GM21360 (cell line): ENCODE data around the gene SPIRE2.

Experiments used
- ATAC-seq: cut with Tn5 transposase; IDR thresholded peaks from one replicate; pipeline ENCODE4 v1.9.1; 2021; ENCODE audit warnings: mild to moderate bottlenecking, moderate library complexity; ENCODE audit not compliant: unreplicated experiment

Gene SPIRE2

DNA sequence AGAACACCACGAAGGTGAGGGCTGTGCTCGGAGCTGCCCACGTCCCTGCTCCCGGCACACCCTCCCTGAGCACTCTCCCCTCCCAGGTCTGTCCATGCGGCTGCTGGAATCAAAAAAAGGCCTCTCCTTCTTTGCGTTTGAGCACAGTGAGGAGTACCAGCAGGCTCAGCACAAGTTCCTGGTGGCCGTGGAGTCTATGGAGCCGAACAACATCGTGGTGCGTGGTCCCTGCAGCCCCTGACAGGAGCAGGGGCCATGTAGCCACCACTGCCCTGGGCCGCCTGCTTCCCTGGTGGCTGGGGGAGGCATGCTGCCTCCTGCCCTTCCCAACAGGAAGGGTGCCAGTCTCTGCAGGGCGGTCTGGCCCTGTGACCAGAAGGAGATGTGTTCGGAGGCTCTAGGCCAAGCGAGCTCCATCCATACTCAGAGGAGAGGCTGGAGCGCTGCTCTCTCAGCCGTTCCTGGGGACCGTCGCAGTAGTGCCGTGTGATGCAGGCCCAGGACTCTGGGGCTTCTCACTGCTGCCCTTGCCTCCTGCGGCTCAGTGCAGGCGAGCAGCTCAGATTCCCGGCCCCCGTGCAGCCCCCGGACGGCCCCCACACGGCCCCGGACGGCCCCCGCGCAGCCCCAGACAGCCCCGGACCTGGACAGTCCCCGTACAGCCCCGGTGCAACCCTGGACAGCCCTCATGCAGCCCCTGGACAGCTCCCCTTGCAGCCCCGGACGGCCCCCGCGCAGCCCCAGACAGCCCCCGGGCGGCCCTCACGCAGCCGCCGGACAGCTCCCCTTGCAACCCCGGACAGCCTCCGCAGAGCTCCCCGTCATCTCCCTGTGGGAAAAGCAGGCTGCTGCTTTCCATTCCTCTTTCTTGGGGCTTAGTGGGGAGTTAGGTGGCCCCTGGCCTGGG, 65.6 kb downstream of the SPIRE2 start:
- no peak for ATAC-seq

- no peak for ATAC-seq
Observed at GRCh38 chr16:89895482-89896250, 67.4 kb downstream of the SPIRE2 start.

GRCh38 chr16:89897204-89897603, 68.9 kb downstream of the SPIRE2 start:
- no peak for ATAC-seq

DNA sequence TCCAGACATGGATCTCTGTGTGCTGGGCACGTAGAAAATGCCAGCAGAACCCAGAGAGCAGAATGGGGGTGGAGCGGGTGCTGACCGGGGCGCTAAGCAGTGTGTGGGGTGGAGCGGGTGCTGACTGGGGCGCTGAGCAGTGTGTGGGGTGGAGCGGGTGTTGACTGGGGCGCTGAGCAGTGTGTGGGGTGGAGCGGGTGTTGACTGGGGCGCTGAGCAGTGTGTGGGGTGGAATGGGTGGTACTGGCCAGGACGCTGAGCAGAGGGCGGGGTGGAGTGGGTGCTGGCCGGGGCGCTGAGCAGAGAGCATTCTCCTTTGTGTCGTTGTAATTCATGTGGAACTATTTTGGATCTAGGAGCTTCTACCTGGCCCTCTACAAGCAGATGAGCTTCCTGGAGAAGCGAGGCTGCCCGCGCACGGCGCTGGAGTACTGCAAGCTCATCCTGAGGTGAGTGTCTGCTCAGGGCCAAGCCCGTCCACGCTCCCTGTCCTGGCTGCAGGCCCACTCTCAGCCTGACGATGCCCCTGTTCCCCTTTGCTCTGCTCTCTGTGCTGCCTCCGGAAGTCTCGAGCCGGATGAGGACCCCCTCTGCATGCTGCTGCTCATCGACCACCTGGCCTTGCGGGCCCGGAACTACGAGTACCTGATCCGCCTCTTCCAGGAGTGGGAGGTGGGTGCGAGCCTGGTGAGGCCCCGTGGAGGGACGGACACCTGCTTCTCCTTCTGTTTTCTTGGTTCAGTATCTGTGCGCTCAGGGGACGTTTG, 70.1 kb downstream of the SPIRE2 start:
- ATAC-seq, result no peak

- no peak for ATAC-seq
Observed at GRCh38 chr16:89899879-89900481, 71.7 kb downstream of the SPIRE2 start.

- no peak for ATAC-seq
Observed at GRCh38 chr16:89900885-89901284, 72.6 kb downstream of the SPIRE2 start.

- ATAC-seq, result no peak
Observed at GRCh38 chr16:89902980-89903379, 74.7 kb downstream of the SPIRE2 start.

GRCh38 chr16:89903908-89904515, 75.7 kb downstream of the SPIRE2 start:
- no peak for ATAC-seq

DNA sequence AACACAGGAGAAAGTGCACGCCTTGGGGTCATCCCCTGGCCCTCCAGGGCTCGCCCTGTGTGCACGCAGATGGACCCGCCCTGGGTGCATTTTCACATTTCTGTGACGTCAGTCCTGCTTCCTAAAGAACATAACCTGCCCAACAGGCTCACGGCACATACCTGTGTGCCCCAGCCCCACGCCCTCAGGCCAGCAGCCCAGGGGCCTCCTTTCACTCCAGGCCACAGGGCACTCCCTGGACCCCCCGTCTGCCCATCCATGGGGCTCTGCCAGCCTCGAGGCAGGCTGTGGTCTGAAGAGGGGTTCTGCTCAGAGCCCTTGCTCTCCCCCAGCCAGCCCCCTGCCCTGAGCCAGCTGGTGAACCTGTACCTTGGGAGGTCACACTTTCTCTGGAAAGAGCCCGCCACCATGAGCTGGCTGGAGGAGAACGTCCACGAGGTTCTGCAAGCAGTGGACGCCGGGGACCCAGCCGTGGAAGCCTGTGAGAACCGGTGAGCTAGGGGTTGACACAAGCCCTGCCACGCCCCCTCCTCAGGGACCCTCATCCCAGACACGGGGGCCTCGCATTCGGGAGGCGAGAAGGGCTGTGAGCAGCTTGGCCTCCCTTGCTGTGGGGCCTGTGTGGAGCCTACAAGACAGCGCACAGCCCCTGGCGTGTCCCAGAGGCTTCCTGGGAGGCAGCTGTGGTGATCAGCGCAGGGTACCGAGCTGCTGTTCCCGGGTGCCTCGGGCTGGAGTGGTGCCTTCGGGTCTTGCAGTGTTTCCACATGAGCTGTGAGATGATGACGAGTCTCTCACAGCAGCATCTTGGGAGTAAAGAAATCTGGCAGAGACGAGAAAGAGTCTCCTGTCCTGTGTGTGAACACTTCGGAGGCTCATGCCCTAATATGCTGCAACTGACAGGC, 76.6 kb downstream of the SPIRE2 start:
- ATAC-seq, result no peak

- ATAC-seq, result no peak
Observed at GRCh38 chr16:89905511-89906139, 77.3 kb downstream of the SPIRE2 start.

DNA sequence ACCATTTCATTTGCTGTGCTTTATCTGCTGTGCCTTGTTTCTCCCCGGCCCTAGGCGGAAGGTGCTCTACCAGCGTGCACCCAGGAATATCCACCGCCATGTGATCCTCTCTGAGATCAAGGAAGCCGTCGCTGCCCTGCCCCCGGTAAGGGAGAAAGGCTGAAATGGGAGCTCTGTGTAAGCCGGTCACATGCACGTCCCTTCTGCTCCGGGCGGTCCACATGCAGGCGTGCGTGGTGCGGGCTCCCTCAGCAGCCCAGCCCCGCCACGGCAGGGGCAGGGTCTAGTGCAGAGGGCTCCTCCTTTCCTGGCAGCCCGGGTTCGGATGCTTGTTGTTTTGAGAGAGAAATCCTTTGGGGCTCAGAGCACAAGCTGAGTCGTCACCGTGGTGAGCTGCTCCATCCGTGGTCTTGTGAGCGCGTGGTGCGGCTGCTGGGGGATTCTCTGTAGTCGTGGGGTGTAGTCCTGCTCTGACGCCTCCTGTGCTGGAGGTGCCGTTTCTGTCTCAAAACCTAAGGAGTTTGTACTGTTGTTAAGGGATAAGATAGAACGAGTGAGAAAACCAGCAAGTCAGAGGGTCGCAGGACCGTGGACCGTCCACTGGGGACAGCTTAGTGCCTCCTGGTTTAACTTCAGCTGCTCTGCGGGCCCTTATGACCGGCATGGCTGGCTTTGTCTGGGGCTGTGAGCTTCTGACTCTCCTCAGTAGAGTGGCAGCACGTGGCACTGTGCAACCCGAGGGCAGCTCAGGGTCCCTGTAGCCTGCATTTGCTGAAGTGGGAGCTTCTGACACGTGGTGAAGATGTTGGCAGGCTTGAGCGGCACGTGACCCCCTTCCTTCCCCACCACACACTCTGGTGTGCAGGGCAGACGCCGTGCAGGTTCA, 78.1 kb downstream of the SPIRE2 start:
- no peak for ATAC-seq

- no peak for ATAC-seq
Observed at GRCh38 chr16:89907055-89907814, 79.0 kb downstream of the SPIRE2 start.

GRCh38 chr16:89908236-89908635, 80.0 kb downstream of the SPIRE2 start:
- no peak for ATAC-seq

DNA sequence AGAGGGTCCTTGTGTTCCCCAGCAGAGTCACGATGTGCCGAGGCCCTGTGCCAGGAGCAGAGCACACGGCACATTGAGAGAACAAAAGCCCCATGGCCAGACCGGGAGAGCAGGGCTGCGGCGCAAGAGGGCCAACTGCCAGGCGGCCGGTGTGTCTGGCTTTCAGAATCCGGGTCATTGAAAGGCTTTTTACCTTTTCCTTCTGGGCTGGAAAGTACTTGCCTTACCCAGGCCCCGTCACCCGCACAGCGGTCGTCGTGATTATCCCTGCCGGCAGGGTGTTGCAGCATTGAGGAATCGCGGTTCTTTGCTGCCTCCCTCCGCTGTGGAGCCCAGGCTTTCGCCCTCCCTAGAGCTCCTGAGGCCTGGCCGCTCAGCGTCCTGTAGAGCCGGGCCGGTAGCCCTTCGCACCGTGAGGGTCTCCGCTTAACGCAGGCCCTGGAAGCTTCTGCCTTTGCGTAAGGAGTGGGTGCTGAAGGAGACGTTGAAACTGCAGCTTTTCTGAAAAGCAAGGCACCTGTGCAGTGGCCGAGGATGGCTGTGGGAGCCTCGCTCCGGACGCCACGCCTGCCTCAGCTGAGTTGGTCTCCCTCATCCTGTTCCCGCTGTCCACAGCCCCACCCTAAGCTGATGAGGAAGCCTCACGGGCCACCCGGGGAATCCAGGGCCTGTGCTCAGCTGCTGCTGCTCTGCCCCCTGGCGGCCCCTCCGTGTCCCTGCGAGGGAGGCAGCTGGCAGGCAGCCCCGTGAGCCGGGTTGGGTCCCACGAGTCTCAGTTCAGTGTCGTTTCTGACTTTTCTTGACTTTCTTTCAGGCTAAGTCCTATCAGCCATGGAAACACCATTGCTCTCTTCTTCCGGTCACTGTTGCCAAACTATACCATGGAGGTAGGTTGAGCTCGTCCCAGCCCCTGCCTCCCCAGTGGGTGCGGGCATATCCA, 81.8 kb downstream of the SPIRE2 start:
- no peak for ATAC-seq

GRCh38 chr16:89910717-89911354, 82.6 kb downstream of the SPIRE2 start:
- no peak for ATAC-seq

DNA sequence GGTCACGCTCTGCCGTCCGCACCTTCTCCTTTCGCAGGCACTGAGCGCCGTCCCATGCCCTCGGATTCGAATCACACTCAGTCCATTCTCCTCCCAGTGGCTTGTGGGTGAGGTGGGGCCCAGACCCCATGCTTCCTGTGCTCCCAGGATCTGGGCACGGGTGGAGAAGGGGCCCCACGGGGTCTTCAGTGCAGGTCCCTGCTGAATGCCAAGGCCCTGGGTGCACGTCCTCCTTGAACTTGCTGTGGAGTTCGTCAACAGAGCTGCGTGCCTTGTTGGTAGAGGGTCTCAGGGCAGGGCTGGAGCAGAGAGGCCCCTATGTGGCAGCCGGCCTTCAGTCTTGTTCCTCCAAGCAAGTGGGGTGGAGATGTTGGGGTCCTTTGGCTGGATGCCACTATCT, 83.1 kb downstream of the SPIRE2 start:
- ATAC-seq, result no peak
